ENCODE measurements around the gene SLC6A6.
"Not testable (repeated sequence)": the region's sequence is repeated elsewhere in the genome, so short reads cannot be mapped to it uniquely, and the experiment has no call there.

The SLC6A6 gene

DNA sequence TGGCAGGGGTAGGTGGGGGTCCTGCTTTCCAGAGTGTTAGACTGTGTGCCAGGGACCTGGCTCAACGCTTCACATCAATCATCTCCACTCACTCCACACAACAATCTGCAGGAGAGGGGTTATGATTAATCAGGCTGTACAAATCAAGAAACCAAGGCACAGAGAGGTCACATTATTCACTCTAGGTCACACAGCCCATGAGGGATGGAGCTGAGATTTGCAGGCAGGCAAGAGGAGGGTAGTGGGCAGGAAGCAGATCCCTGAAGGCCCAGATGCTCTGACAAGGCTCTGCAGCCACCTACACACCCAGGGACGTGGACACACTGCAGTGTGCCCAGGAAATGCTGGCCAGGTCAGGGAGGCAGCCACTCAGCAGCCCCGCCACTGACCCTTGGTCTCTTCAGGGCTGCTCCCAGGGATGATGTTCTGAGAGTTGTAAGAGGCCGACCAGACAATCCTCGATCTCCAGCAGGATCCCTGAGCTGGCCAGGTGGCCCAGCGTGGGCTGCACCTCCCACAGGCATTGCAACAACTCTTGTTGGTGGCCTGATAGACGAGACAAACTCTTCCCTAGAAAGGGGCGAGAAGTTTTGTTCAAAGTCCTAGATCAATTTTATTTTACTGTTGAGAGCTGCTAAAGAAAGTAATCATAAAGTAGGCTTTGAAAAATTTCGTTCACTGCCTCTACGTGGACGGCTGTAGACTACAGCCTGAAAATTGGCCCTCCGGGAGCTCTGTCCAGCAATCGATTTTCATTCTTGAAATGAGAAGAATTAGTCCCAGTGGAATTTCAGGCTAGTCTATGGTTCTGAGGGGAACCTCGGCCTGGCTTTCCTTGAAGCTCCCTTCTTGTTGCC lies 4.2 kb upstream of the SLC6A6 start:
- no peak for DNase-seq (ENCODE audit: low read depth in 3 of 3)

DNA sequence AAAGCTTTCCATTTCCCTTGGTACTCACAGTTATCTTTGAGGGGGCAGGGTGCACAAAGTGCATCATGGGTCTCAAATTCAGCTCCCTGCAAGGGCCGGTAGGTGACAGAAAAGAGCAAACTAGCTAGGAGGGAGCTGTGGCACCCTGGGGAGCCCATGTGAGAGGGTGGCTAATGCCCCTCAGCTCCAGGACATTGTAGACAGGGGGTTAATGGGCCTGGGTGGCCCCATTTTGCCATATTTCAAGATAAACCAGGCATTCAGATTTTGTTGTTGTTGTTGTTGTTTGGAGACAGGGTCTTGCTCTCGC lies 3.7 kb upstream of the SLC6A6 start:
- DNase-seq (ENCODE audit: low read depth in 3 of 3): no peak

DNA sequence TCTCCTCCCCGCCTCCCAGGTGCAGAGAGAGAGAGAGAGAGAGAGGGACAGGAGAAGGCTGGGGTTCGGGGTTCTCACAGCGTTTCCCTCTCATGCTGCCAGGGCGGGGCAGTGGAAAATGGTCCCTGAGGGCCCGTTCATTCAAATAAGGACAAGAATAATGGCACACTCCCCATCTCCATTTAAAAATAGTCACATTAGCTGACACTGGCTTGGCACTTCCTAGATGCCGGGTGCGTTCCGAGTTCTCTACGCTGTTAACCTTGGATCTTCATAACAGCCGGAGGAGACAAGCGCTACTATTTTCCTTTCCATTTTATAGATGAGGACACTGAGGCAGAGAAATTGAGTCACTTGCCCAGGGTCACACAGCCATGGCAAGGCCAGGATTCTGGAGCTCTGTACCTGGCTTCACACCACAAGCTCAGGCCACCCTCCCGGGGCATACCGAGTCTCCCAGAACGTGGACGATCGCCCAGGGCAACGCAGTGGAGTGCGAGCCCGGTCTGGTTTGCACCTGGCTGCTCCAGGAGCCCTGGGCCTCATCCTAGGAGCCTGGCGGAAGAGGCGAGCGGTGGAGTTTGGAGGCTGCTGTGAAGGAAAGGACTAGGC lies 608 bp upstream of the SLC6A6 start:
- DNase-seq (ENCODE audit: low read depth in 3 of 3): no peak

DNA sequence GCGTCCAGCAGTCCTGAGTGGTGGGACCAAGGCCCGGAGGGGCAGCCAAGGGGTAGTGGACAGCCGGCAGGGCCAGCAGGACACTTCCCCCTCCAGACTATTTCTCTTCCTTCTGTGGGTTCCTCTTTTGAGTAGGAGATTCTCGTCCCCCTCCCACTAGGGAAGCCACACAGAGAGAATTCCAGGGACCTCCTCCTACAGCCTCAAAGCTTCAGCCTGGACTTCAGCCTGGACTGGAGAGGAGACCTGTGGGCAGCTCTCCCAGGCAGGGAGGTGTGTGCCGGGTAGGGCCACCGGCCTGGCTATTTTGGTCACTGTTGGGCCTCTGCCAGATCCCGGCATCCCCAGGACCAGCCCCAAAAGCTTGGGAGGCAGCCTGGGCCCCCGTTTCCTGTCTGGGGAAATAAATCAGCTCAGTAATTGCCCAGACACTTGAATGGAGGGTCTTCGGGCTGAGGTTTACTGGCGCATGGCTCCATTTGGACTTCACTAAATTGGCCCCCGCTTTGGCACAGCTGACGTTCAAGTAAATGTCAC lies 1.3 kb downstream of the SLC6A6 start:
- no peak for DNase-seq (ENCODE audit: low read depth in 3 of 3)

DNA sequence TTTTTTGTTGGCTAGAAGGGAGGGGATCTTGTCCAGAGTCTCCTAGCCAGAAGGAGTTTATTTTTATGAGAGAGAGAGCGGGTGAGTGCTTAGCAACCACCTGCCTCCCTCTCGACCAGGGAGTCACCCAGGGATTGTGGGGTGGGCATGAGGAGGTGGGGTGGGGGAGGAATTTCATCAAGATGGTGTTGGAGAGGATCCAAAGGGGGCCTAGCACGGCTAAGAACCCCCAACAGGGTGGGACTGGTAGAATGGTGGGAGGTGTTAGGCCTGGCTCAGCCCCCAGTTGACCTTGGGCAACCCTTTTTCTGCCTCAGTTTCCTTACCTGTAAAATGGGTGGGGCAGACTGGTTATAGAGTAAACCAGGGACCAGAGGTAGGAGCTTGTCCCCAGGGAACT lies 1.8 kb downstream of the SLC6A6 start:
- no peak for DNase-seq (ENCODE audit: low read depth in 3 of 3)

DNA sequence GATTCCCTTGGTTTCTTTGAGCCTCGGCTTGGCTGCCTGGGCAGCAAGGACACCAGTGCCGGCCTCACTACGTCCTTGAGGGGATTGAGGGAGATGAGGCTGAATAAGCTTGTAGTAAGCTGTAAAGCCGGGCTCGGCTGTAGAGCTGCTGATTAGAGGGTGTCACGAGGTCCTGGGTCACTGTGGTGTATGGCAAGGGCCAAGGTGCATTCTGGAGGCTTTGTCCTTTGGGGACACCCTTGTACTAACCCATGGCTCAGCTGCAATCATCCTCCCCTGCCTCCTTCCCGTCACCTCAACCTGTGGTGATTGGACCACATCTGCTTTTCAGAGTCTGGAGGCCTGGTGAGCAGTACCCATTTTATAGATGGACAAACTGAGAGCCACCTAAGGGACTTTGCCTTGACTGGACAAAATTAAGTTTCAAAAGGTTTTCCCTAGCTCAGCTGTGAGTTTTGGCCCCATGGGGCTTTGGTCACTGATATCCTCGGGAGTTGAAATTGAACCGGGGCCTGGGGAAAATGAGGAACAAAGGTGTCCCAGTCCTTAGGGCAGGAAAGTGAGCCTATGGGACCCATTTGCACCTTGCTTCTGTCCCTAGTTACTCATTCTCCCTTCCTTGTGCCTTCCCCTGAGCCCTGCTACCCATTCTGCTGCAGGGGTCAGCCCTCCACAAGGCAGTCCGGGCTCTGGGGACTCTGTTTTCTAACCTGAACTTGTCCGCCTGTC lies 2.4 kb downstream of the SLC6A6 start:
- no peak for DNase-seq (ENCODE audit: low read depth in 3 of 3)

DNA sequence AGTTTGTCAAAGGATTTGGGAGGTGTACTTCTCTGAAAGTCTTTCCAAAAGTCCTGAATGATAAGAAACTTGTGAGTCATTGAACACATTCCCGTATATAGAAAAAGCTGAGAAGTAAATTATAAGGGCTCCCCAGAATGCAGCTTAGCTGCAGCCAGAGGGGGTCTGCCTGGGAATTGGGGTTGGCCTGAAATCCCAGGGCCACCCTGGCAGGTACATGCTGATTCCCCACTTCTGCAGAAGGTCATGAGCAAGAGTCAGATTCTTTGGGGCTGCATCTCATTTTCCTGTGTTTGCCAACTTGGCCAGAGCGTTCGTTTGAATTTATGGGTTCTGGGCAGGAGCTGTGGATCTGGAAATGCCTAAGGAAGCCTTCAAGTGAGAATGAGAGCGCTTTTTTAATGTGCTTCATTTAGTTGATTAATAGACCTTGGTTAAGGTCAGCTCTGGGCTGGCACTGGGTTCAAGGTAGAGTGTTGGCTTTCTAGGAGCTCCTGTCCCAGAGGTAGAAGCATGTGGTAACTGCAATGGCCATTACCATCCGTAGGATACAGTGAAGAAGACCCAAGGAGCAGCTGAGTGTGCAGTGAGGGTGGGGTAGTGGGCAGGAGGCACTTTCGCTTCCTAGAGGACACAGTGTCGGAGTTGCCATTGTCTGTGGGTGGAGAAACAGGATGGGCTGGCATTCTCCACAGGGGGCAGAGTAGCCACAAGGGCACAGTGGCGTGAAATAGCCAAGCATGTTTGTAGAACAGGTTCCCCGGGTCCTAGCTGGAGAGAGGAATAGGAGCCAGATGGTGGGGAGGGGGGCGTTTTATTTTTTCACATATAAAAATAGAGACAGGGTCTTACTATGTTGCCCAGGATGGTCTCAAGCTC lies 3.2 kb downstream of the SLC6A6 start:
- no peak for DNase-seq (ENCODE audit: low read depth in 3 of 3)

DNA sequence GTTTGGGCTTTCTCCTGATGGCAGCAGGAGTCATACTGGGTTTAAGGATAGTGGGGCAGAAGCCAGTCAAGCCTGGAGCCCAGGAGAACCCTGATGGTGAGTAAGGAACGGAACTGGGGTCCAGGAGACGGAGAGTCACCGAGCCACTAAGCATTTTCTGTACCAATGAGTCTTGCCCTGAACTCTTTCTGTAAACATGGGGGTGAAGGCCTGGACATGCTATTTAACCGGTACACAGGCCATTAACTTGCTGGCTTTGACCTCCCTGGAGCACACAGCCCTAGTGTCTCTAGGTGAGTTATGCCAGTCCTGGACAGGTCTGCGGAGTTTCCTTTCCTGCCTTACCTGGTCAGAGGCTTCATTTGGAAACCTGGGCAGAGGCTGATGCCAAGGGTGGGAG lies 3.9 kb downstream of the SLC6A6 start:
- no peak for DNase-seq (ENCODE audit: low read depth in 3 of 3)

DNA sequence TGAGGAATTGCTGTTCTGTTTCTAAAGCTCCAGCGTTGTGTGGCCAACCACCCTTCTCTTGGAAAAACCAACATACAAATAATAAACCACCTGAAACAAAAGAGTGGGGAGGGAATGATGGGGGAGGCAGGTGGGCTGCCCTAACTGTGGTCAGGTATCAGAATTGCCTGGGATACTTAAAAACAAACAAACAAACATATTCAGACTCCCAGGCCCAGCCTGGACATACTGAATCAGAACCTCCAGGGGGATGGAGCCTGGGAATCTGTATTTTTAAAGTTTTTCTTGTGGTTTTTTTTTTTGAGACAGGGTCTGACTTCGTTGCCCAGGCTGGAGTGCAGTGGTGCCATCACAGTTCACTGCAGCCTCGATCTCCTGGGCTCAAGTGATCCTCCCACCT lies 4.4 kb downstream of the SLC6A6 start:
- DNase-seq (ENCODE audit: low read depth in 3 of 3): no peak

DNA sequence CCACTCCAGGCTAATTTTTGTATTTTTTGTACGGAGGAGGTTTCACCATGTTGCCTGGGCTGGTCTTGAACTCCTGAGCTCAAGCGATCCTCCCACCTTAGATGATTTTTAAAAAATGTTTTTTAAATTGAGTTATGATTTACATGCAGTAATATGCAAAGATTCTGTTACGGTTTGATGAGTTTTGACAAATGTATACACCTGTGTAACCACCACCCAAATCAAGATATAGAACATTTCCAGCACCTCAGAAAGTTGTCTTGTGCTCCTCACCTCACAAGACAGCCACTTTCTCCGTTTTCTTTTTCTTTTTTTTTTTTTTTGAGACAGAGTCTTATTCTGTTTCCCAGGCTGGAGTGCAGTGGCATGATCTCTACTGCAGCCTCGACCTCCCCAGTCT lies 4.8 kb downstream of the SLC6A6 start:
- DNase-seq (ENCODE audit: low read depth in 3 of 3): no peak

DNA sequence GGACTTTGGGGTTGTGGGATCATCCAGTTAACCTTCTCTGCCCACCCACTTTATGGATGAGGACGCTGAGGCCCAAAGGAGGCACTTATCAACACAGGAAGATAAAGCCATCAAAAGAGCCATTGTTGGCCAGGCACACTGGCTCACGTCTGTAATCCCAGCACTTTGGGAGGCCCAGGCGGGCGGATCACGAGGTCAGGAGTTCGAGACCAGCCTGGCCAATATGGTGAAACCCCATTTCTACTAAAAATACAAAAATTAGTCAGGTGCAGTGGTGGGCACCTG lies 7.3 kb downstream of the SLC6A6 start:
- DNase-seq (ENCODE audit: low read depth in 3 of 3): not testable (repeated sequence)

DNA sequence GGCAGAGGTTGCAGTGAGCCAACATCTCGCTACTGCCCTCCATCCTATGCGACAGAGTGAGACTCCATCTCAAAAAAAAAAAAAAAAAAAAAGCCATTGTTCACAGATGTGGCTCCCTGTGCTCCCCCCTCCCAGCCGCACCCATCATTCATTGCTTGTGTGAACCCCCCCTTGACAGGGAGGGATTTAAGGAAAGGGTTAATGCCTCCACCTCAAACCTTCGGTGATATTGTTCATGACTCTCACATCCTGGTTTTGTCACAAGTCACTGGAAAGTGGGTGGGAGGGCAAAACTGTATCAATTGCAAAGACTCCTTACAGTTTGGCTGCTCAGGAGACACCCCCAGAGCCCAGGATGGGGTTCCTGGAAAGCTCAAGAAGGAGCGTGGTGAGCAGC lies 7.7 kb downstream of the SLC6A6 start:
- no peak for DNase-seq (ENCODE audit: low read depth in 3 of 3)

DNA sequence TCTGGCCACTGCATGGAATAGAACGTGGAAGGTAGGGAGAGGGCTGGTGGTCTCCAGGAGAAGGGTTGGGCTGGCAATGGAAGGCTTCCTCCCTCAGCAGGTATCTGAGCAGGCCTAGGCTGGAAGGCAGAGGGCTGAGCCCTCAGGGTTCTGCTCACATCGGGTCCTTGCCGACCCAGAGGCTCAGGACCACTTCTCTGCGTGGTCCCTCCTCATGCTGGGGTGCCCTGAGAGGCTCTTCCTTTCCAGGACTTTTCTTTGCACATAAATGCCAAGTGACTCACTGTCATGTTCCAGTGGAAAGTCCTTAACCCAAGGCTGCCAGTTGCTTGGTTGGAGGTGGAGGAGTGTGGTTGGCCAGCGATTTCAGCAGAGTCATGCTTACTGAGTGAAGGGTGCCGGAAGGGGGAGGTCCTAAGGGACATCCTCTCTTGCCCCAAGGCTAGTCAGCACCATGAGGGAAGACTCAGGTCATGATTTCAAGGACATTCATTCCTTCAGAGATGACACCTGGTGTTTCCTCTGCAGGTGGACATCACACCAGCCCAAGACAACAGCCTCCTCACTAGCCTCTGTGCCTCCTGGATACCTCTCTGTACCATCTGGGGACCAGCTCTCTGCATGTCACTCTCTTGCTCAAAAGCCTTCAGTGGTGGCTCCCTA lies 8.2 kb downstream of the SLC6A6 start:
- DNase-seq (ENCODE audit: low read depth in 3 of 3): no peak

DNA sequence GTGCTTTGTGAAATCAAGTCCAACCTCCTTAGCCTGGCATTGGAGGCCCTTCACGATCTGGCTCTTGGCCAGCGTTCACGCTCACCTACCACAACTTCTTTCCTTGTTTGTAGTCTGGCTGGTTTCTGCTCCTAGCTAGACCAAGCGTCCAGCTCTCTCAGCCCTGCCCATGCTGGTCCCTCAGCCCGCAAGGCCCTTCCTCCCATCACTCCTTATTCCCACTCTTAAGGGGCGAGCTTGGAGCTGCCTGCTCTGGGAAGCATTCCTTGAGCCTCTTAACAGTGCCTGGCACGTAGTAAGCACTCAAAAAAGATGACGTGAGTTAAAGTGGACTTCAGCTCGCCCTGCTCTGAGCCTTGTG lies 8.7 kb downstream of the SLC6A6 start:
- DNase-seq (ENCODE audit: low read depth in 3 of 3): no peak

DNA sequence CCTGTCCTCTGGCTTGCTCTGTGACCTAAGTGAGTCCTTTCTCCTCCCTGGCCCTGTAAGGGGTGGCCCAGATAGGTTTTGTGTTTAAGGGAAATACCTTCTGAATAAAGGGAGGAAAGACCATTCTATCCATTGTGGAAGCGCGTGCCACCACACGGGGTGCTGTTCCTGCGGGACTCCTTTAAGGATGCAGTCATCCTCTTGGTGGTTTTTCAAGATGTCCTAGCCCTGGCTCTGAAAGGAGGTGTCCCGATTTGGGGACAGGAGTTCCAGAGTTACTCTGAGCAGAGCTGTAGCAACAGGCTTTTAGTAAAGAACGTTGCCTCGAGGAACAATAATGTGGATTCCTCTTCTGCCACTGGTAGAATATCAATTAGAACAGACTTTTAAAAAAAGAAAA lies 9.6 kb downstream of the SLC6A6 start:
- no peak for DNase-seq (ENCODE audit: low read depth in 3 of 3)

DNA sequence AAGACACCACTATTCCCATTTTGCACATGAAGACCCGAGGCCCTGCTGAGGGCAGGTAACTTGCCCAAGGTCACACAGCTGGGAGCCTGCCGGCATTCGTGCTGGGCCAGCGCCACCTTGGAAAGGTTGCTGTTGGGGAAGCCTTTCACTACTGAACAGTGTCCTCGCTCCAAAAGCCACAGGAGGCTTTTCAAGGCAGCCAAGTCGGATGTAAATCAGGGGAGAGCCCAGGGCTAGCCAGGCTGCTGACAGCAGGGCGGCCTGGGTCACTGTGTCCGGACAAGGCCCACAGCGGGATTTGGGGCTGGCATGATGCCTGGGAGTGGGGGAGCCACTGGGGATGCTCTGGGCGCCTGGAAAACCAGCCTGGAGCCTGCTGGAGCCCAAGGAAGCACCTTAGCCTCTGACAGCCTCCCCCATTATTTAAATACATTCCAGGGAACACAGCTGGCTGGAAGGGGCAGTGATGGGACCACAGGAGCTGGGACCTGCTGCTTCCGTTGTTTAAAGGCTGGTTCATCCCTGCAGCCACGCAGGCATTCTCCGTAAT lies 10.5 kb downstream of the SLC6A6 start:
- no peak for DNase-seq (ENCODE audit: low read depth in 3 of 3)

DNA sequence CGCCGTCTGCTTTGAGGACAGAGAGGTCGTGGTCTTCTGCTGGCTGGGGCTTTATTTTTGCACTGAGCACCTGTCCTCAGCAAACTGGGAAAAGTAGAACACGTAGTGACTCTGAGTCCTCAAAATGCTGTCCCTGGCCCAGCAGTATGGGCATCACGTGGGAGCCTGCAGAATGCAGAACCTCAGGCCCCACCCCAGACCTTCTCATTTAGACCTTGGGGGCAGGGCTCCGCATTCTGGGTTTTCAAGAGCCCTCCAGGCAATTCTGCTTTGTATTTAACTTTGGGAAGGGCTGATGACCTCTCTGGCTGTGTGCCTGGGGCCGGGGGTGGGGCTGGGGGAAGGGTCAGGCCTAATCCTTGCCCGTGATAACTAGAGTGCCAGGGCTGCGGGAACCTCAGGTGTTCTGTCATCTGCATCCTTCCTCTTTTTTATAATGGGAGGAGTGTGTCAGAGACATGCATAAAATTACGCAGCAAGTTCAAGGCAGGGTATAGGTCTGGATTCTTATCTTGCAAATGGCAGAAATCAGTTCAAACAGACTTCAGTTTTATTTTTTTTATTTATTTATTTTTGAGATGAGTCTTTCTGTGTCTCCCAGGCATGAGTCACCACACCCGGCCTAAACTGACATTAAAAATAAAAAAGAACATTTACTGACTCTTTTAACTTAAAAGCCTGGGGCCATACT lies 11.1 kb downstream of the SLC6A6 start:
- DNase-seq (ENCODE audit: low read depth in 3 of 3): no peak

DNA sequence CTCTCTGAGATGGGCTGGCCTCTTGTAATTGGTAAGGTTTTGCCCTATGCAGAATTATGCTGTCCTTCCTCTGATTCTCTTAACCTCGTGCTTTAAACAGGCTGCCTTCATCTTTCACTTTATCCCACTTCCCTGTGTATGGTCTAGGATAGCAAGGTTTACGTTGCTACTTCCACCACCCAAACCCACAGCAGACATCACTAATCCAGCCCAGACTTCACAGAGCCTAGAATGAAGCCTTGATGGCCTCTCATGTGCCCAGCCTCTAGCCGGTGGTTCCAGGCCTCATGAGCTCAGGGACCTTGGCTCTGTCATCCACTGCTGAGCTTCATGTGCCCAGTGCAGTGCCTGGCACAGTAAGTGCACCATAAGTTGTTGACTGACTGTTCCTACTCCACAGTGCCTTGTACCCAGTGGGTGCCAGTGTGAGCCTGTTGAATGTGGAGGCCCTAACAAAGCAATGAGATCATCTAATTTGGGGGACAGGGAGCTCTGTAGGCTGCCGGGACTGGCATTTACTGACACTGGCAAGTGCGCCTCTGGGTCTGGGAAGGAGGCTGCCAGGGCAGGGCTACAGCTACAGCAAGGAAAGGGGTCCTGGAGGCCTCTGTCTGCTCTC lies 12.5 kb downstream of the SLC6A6 start:
- DNase-seq (ENCODE audit: low read depth in 3 of 3): no peak

DNA sequence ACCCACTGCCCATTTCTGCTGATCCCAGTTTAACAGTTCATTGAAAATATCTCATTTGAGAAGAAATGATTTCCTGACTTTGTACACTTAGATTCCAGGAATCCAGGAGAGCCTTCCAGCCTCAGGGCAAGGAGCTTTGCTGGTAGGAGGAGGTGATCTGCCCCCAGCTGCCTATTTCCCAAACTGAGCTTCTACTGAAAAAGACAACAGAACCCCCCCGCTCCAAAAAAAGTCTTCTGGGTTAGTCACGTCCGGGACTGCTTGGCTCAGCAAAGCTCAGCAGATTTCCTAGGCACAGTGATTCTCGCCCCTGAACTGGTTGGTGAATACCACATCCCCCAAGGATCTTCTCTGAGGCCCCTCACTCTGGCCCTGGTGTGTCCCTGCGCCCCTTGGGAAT lies 13.1 kb downstream of the SLC6A6 start:
- no peak for DNase-seq (ENCODE audit: low read depth in 3 of 3)

DNA sequence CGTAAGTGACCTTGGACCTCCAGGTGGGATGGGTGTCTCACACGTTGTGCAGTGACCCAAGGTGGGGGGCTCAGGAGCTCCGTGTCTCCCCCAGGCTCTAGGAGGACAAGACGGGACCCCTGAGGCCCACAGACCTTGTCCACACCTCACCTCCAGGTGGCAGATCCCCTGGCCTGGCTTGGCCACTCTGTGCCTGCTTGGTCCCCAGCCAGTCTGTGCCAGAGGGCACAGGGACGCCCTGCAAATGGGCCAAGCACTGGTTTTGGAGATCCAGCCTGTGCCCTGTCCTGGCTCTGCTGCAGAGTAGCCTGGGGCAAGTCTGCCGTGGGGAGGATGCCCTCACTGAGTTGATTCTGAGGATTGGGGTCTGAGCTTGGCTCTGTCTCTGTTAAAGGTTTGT lies 14.0 kb downstream of the SLC6A6 start:
- DNase-seq (ENCODE audit: low read depth in 3 of 3): no peak

All from stimulated activated CD4-positive, alpha-beta T cell treated with anti-CD3 and anti-CD28 coated beads, TNF-alpha, amount 100 ng/mL, for 4 hours (primary cell).